G401.6 (cell line): ENCODE data around the gene KCNMB4.
"Not testable (repeated sequence)": the region's sequence is repeated elsewhere in the genome, so short reads cannot be mapped to it uniquely, and the experiment has no call there.

Experiments used
- FAIRE-seq: peaks from 2 replicates; lab custom pipeline; 2012; peaks lifted over from hg19 to GRCh38; lab: Jason Lieb, UNC

The KCNMB4 gene

DNA sequence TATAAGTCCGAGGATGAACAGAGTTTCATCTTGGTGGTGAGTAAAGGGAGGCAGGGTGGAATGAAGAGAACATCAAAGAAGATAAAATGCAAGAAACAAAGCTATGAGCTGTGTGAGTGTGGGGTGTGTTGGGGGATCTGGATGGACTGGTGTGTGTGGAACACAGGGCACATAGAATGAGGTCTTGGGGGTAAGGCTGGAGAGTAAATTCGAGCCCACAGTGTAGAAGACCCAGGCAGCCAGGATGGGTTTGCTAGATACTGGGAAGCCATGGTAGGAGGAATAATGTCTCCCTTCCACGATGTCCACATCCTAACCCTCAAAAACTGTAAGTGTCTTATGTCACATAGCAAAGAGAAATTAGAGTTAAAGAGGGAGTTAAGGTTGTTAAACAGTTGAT lies 6.8 kb downstream of the KCNMB4 start:
- FAIRE-seq = no peak

DNA sequence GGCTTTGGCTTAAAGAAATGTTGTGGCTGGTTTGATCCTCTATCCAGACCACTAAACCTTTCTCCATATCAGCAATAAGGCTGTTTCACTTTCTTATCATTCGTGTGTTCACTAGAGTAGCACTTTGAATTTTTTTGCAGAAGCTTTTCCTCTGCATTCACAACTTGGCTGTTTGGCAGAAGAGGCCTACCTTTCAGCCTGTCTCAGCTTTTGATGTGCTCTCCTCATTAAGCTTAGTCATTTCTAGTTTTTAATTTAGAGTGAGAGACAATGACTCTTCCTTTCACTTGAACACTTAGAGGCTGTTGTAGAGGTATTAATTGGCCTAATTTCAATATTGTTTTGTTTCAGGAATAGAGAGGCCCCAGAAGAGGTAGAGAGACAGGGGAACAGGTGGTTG lies 13.8 kb downstream of the KCNMB4 start:
- FAIRE-seq = no peak

DNA sequence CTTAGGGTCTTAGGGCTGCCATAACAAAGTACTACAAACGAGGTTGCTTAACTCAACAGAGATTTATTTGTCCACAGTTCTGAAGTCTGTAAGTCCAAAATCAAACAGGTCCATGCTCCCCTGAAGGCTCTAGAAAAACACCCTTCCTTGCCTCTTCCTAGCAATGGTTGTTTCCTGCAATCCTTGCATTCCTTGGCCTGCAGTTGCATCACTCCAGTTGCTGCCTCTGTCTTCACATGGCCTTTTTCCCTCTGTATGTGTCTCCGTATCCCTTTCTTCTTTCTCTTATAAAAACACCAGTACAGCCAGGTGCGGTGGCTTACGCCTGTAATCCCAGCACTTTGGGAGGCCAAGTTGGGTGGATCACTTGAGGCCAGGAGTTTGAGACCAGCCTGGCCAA lies 17.4 kb downstream of the KCNMB4 start:
- FAIRE-seq = no peak

DNA sequence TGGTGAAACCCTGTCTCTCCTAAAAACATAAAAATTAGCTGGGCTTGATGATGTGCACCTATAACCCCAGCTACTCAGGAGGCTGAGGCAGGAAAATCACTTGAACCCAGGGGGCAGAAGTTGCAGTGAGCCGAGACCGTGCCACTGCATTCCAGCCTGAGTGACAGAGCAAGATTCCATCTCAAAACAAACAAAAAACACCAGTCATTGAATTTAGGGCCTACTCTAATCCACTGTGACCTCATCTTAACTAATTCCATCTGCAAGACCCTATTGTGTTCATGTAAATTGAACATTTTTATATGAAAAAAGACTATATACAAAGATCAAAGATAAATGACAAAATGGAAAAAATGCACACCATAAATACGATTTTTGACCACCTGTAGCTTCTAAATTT lies 17.8 kb downstream of the KCNMB4 start:
- FAIRE-seq = no peak

DNA sequence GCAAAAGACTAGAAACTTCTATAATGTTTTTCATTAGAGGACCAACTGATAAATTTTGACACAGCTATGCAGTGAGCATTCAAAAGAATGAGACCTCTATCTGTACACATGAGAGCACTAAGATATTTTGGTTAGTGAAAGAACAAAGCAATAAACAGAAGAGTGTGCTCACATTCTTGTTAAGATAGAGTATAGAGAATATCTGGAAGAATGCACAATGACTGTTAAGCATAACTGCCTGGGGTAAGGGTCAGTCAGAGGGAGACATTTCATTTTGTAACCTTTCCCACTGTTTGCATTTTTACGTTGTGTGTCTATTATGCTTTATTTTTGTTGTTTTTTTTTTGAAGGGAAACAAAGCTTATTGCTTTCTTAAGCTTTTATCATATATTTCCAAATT lies 20.7 kb downstream of the KCNMB4 start:
- no peak for FAIRE-seq

DNA sequence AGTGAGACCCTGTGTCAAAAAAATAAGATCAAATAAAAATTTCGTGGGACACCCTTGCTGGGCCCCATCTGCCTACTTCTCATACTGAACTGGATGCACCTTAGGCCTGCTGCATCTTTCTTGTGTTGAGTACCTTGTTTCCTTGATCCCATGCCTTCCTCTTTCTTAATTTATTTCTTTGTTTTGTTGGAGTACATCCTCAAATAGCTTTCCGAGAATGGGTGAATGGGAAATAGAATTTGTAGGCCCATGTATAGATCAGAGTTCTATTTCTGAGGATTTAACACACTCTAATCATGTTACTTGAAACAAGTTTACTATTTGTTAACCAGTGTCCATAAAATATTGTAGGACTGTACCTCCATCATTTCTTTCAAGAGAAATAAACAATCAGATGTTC lies 23.6 kb downstream of the KCNMB4 start:
- FAIRE-seq = no peak

DNA sequence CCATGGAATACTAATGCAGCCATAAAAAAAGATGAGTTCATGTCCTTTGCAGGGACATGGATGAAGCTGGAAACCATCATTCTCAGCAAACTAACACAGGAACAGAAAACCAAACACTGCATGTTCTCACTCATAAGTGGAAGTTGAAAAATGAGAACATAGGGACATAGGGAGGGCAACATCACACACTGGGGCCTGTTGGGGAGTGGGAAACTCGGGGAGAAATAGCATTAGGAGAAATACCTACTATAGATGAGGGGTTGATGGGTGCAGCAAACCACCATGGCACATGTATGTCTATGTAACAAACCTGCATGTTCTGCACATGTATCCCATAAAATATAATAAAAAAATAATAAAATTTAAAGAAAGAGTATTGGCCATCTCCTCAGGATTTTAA lies 26.5 kb downstream of the KCNMB4 start:
- not testable (repeated sequence) for FAIRE-seq

DNA sequence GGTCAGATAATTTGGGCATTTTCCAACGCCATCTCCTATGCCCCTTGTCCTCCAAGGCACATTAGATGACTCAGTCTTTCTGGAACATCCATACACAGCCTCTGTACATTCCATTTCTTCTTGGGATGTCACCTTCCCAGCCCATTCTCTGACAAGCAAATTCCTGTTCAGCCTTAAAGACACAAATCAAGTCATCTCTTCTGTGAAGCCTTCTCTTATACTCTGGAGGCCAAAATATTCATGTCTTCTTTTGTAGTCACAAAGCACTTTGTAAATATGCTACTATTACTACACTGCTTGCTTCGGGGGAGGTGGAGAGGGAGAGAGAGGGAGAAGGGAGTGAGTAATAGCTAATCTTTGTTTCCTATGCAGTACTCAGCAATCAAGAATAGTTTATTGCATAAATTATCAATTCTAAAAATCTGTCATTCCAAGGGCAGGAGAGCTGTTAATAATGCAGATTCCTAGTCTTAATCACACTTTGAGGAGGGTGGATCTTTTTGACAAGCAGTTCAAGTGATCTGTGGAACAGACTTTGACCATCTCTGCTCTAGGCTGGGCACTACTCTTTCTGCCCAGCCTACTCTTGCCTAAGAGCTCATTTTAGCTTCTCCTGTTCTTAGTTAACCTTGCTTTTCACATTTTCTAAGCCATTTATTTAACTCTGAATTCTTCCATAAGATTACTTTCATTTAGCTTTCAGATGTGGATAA lies 27.9 kb downstream of the KCNMB4 start:
- FAIRE-seq = no peak

DNA sequence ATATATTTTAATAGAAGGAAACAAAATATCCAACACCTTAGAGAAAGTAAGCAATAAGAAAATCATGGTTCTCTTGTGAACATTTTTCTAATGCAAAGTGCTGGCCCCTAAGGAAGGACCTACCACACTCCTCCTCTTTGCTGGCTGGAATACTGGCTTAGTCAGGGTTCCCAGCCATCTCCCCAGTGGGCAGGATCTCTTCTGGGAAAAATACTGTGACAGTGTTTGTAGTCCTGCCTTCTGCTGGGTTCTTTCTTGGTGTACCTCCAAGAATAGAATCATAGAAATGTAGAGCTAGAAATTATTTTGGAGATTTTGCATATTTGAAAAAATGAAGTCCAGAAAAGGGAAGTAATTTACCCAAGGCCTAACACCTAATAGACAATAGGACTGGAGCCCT lies 31.9 kb downstream of the KCNMB4 start:
- no peak for FAIRE-seq

DNA sequence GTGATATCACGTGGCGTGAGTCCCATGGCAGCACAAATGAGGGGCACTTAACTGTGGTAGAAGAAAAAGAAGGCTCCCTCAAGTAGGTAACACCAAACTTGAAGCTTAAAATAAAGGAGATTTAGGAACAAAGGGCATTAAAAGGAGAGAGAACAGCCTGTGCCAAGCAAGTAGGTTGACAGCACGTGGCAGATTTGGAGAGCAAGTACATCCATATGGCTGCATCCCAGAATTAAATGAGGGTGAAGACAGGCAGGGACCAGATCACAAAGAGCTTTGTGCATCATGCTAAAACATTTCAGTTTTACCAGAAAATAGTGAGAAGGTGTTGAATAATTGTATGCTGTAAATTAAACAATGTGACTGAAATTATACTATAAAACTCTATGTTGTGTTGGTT lies 32.8 kb downstream of the KCNMB4 start:
- no peak for FAIRE-seq

DNA sequence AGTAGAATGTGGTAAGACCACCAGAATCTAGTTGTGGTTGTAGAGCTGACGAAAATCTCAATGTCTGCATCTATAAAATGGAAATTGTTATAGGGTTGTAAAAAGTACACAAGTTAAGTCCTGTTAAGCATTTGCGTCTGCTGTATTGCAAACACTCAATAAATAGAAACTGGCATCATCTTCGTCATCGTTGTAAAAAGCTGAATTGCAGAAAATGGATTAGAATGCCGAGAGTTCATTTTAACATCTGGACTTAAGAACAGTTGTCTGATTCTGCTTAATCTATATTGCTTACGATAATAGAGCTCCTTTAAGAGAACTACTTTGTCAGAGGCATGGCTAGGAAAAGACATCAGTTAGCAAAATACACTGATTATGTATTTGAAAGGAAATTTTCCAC lies 33.2 kb downstream of the KCNMB4 start:
- FAIRE-seq = no peak

DNA sequence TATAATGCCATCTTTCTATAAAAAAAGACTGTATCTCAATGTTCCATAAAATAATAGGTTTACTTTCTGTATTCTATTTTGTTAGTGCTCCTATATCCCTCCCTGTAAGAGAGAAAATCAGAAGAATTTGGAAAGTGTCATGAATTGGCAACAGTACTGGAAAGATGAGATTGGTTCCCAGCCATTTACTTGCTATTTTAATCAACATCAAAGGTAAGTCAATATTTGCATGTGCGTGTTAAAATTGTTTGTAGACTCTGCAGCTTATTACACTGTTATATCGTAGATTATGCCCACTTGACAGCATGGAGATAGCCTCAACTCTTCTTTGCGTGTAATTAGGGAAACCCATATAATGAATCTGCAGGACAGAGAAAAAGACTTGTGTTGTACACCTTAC lies 34.0 kb downstream of the KCNMB4 start:
- FAIRE-seq = no peak

DNA sequence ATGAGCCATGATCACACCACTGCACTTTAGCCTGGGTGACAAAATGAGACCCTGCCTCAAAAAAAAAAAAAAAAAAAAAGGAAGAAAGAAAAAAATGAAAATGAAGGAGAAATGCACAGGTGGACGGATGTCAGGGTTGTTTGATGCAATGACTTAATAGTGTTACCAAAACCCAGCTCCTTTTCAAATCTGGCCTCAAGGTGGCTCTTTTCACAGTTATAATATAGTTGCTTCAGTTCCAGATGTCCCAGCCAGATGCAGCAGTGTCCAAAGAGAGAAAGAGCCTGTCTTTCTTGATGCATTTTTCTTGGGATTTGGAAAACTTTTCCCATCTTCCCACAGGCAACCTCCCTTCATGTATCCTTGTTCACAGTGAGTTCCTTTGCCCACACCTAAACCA lies 36.5 kb downstream of the KCNMB4 start:
- no peak for FAIRE-seq

DNA sequence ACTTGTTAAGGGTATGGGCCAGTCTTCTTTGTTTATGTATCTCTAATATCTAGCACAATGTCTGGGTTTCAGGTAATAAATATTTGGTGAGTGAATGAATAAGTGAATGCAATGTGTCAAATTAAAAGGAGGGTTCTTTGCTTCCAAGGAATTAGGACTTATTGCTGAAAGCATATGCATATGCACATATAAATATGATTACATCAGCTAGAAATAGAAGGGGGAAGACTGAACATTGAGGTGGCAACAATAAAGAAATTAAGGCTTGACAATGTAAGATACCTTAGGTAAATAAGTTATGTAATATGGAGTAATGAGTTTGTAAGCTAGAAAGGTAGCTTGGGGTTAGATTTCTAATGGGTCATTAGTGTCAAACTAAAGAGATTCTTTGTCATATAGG lies 37.7 kb downstream of the KCNMB4 start:
- FAIRE-seq = no peak

DNA sequence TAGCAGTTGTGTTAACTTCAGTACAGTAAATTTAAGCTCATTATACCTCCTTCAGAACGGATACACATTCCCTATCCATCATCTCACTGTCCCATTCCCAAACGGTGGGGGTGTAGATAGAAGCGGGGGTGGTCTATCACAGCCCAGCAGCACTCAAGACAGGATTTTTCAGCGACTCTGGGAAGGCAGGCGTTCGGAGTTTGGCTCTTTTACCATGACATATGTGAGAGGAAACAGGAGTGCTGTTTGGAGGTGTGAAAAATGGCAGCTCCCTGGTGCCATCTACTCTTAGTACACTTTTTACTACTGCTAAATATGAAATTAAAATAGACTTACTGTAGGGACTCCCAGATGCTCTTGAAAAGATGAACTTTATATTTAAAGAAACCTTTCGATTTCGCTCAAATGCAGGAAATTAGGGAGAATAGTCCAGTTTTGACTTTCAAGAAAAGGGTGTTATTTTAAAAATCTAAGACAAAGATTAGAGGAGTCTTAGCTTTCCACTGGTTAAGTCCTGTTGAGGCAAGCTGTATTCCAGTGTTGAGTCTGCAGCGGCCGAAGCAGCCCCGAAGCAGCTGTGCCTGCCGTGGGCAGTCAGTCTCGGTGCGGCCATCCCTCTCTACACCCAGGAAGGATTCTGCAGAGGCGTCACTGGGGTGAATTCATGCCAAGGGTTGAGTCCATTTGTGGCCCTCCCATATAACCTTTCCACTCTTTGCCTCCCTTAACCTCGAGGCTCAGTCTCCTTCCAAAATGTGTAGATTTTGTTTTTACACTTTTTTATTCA lies 42.1 kb downstream of the KCNMB4 start:
- no peak for FAIRE-seq

DNA sequence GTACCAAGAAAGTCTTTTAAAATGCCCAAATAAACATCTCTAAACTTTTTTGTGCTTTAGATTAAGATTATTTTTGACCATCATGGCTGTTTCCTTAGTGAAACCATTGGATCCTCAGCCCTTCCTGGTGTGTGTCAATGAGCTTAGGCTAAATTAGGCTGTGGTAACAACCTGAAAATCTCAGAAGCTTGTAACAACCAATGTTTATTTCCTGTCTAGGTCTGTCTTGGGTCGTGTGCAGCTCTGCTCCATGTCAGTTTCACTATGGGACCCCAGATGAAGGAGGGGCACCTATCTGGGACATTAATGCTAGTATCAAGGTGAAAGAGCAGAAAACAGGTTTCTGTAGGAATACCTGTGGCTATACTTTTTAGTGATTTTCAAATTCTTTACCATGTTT lies 49.9 kb downstream of the KCNMB4 start:
- no peak for FAIRE-seq

DNA sequence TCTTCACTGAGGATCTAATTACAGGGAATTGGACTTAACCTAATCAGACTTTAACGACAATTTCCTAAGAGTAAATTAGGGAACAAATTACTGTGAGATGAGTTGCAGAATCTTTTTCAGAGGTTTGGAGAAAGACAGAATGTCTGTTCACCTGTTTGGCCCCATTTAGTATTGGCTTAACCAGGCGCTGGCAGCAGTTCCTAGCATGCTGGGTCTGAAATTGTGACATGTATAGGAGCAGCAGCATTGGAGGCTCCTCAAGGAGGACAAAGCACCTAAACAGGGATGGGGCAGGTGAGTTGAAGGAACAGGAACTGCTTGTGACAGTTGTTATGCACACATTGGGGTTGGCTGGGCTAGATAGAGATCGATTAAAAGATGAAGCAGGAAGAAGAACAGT lies 51.0 kb downstream of the KCNMB4 start:
- no peak for FAIRE-seq

DNA sequence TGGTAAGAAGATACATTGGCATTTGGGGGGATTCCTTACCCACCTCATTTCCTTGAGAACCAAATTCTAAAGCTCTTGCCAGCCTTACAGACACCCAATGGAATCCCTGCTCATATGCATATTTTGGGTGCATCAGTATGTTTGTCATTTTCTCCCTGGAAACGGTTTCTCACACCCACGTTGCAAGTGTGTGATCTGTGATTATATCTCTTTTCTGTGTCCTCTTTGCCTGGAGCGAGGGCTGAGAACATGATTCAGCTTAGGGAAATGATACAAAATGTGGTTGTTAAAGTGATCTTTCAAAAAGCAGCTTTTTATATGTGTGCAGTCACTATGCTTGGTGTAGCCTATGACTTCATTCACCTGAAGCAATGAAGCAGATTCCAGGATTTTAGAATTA lies 52.0 kb downstream of the KCNMB4 start:
- FAIRE-seq = no peak

DNA sequence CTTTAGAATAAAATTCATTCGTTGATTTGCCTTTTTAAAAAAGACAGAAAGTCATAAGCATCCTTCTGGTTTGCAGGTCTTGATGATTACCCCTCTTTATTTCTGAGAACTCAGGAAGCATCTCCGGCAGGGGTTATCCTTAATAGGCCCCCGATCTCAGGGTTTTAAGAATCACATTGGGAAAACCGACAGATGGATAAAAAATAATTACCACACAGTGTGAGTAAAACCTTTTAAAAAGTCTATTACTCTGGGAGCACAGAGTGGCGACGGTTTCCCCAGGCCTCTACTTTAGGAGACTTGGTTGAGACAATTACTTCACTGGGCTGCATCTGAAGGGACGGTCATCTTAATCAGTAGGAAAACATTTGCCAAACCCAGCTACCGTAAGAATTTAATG lies 56.5 kb downstream of the KCNMB4 start:
- no peak for FAIRE-seq

DNA sequence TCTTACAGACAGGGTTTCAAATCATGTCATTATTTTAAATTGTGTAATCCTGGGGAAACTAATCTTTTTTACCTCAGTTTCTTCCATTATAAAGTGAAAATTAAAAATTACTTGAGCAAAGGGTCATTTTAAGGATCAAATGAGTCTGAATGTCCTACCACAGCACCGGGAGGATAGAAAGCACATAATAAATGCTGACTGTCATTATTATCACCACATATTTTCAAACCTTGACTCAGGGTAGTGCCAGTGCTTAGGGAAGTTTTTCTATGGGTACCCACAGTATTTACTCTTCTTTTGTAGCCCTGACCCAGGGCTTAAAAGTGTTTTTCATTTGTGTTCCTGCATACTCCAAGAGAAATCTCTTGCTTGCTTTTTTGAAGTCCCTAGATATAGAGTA lies 60.5 kb downstream of the KCNMB4 start:
- no peak for FAIRE-seq

DNA sequence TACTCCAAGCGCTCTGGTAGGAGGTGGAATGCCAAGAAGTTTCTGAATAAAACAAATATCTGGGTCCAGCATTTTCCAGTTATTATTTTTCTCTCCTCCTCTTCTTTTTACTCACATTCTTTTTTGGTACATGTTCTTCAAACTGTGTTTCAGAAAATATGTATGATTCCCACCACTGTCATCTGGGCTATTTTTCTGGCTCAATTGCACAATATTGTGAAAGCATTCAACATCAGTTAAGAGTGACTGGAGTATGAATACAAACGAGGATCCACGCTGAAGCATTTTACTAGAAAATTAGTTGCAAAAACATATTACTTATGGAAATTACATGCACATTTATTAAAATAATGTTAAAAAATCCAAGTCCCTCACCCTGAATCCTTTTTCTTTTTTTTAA lies 61.5 kb downstream of the KCNMB4 start:
- FAIRE-seq = no peak

DNA sequence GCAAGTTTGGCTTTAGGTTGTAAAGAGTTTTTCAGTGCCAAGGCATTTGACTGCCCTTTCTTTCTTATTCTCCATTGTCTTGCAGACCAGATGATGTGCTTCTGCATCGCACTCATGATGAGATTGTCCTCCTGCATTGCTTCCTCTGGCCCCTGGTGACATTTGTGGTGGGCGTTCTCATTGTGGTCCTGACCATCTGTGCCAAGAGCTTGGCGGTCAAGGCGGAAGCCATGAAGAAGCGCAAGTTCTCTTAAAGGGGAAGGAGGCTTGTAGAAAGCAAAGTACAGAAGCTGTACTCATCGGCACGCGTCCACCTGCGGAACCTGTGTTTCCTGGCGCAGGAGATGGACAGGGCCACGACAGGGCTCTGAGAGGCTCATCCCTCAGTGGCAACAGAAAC lies 64.3 kb downstream of the KCNMB4 start:
- no peak for FAIRE-seq

DNA sequence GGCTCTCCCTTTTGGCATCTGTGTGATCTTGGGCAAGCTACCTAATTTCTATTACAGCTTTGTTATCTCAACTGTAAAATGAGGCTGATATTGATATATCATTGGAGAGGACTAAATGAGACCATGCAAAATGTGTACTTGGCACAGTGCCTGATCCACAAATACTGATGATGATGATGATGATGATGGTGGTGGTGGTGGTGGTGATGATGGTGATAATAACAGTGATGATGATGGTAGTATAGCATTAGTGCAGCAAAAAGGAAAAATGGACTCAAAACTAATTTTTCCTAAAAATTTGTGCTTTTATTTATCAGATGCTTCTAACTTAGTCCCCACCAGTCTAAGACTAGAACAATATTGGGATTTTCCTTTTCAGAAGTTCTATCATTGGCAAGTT lies 70.7 kb downstream of the KCNMB4 start:
- FAIRE-seq = no peak

DNA sequence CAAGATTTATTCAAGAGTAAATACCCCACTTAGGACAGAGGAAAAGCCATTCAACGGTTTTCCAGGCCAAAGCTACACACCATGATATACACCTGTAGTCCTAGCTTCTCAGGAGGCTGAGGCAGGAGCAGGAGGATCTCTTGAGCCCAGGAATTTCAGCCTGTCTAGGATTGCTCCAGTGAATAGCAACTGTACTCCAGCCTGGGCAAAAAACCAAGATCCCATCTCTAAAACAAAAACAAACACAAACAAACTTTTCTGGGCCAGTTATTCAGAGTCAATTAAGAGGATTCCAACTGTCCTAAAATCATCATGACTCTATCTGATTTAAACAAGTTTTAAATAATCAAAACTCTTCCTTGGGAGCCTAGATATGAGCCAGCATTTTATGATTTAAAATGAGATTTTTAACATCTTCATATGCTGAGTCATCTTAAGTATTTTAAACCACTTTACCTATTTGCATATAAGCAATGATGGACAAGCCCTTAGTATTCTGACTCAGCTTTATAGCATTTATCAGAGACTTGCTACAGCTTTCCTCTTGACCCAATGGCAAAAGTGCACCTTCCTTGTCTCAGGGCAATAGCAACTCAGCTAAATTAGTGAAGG lies 77.1 kb downstream of the KCNMB4 start:
- no peak for FAIRE-seq
